ENCODE measurements around the gene SNRPA1.

DNA sequence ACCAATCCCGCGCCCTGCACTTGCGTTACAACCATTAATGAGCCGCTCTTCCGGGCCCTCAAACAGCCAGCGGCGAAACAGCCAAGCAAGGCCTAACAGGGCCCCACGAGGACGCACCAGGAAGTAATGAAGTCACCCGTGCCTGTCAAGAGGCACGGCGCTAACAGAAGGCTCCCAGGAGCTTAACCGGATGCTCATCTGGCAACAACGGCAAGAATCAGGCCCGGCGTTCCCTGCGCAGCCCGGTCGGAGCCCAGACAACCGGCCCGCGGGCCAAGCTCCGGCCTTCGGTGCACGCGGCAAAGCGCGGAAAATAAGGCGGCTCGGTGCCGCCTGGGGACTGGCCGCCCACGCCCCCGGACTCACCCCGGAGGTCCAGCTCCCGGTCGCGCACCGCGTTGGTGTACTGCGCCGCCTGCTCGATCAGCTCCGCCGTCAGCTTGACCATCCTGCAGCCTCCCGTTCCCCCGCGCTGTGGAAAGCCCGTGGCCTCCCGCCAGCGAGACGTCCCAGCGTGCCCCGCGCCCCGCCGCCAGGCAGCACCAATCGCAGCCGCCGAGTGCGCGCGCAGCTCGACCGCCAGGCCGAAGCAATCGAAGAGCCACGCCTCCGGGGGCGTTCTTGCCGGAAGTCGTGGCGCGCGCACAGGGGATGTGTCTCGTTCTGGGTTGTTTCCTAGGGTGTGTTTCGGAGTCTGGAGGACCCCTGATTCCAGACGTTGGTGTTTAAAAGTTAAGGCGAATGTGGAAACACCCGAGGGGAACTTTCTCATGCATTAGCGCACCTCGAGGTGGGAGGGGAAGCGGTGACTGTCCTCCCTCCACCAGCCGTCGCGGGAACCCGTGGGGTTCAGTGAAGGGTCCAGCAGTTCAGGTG, at the start of gene SNRPA1:
- TF ChIP-seq CTCF (IDR thresholded peaks at IDR 0.05) (peak in 2 of 6 experiments; percentile 15 to 54), POLR2A (IDR thresholded peaks at IDR 0.05) (peak in 2 of 4 donors; percentile 66 to 93)
